B cell (primary cell): Measurements from ENCODE around the gene TAB3. TPM values are rescaled to one million over a fixed set of nuclear protein-coding genes. Genes with fewer than 3 reads are reported as not detected.

Experiments
- ATAC-seq: fragments of 200-7000 bp; cut with Tn5 transposase; one replicate; pipeline ENCODE4 v1.10.0; 2021; ENCODE audit warnings: low read depth, mild to moderate bottlenecking, moderate number of reproducible peaks, moderate library complexity
- CTCF ChIA-PET: fragments of 350-600 bp; sonication (Branson Sonifier 250); formaldehyde crosslinking; loops from one replicate; lab custom pipeline; 2021; ENCODE audit warnings: antibody characterized with exemption, inconsistent platforms; lab: Charles Lee
- POLR2A ChIA-PET: fragments of 350-600 bp; sonication (Branson Sonifier 250); formaldehyde crosslinking; loops from one replicate; lab custom pipeline; 2021; ENCODE audit warnings: antibody characterized with exemption; lab: Charles Lee
- DNase-seq: peaks from one replicate; pipeline ENCODE4 v3.0.0; 2013
- H2AFZ ChIP-seq: 2 replicates; pipeline ENCODE4 v1.6.1; 2012; ENCODE audit warnings: mild to moderate bottlenecking, low read depth, low read length; ENCODE audit not compliant: insufficient read depth, poor library complexity, severe bottlenecking
- H3K27ac ChIP-seq, 2 donors: 1 replicate in 1 of 2; 2 replicates in 1 of 2; pipeline ENCODE4 v1.5.1; 2012 to 2013; ENCODE audit warnings: low read length in 2 of 2, mild to moderate bottlenecking in 2 of 2, moderate library complexity in 1 of 2
- H3K27me3 ChIP-seq, 4 experiments: fragments of 200-600 bp in 1 of 4; sonication (generic) in 1 of 4; replicated peaks in 1 of 4; 1 replicate in 2 of 4; 2 replicates in 2 of 4; pipeline versions ENCODE4 v1.6.1 to v1.7.0; 2013 to 2016; ENCODE audit warnings: low read length in 3 of 4, mild to moderate bottlenecking in 2 of 4, mixed read lengths in 1 of 4, moderate library complexity in 1 of 4; ENCODE audit not compliant: insufficient read depth in 4 of 4, control insufficient read depth in 3 of 4; ENCODE audit errors: control extremely low read depth in 1 of 4
- H3K36me3 ChIP-seq, 2 experiments: replicated peaks in 1 of 2; 1 replicate in 1 of 2; 2 replicates in 1 of 2; pipeline versions ENCODE4 v1.6.1 to v1.7.1; 2013; ENCODE audit warnings: low read length in 1 of 2; ENCODE audit not compliant: insufficient read depth in 2 of 2, control insufficient read depth in 1 of 2; ENCODE audit errors: control extremely low read depth in 1 of 2, extremely low read depth in 1 of 2
- H3K4me1 ChIP-seq, 2 donors: fragments of 200-600 bp in 1 of 2; sonication (generic) in 1 of 2; 1 replicate in 1 of 2; 2 replicates in 1 of 2; pipeline versions ENCODE4 v1.5.1 to v1.6.1; 2013 to 2017; ENCODE audit warnings: low read length in 2 of 2; ENCODE audit not compliant: control insufficient read depth in 2 of 2, insufficient read depth in 2 of 2
- H3K4me2 ChIP-seq: replicated peaks from 2 replicates; pipeline ENCODE3; 2012; ENCODE audit warnings: mild to moderate bottlenecking, low read depth, low read length; ENCODE audit not compliant: poor library complexity, severe bottlenecking
- H3K4me3 ChIP-seq, 5 experiments: fragments of 200-600 bp in 1 of 5; sonication (generic) in 1 of 5; 1 replicate in 3 of 5; 2 replicates in 2 of 5; pipeline versions ENCODE4 v1.5.1 to v1.7.0; 2011 to 2016; ENCODE audit warnings: low read length in 4 of 5, mild to moderate bottlenecking in 4 of 5, low read depth in 2 of 5, control low read depth in 1 of 5, moderate library complexity in 1 of 5; ENCODE audit not compliant: insufficient read depth in 1 of 5; ENCODE audit errors: control extremely low read depth in 1 of 5, extremely low read depth in 1 of 5
- H3K79me2 ChIP-seq: fragments of 200-600 bp; sonication (generic); one replicate; pipeline ENCODE4 v1.6.0; 2016; ENCODE audit warnings: low read length; ENCODE audit not compliant: control insufficient read depth, insufficient read depth
- H3K9ac ChIP-seq: fragments of 200-600 bp; sonication (generic); 2 replicates; pipeline ENCODE4 v1.6.1; 2017; ENCODE audit warnings: mild to moderate bottlenecking, low read length, moderate library complexity
- H3K9me3 ChIP-seq, 3 donors: one replicate each; pipeline versions ENCODE4 v1.6.1 to v1.7.1; 2013; ENCODE audit warnings: low read length in 2 of 3; ENCODE audit not compliant: control insufficient read depth in 2 of 3, insufficient read depth in 1 of 3; ENCODE audit errors: control extremely low read depth in 1 of 3
- H4K20me1 ChIP-seq: 2 replicates; pipeline ENCODE4 v1.6.0; 2012; ENCODE audit warnings: mild to moderate bottlenecking, low read length; ENCODE audit not compliant: insufficient read depth, control insufficient read depth, poor library complexity, severe bottlenecking
- H3K27ac Mint-ChIP-seq: one replicate; pipeline ENCODE4 v1.8.0; 2021; ENCODE audit warnings: mixed read lengths
- H3K27me3 Mint-ChIP-seq: one replicate; pipeline ENCODE4 v1.8.0; 2021; ENCODE audit warnings: mixed read lengths
- H3K4me1 Mint-ChIP-seq: one replicate; pipeline ENCODE4 v1.8.0; 2021; ENCODE audit warnings: mixed read lengths
- H3K4me3 Mint-ChIP-seq: one replicate; pipeline ENCODE4 v1.8.0; 2021; ENCODE audit warnings: mixed read lengths
- H3K9me3 Mint-ChIP-seq: one replicate; pipeline ENCODE4 v1.8.0; 2022; ENCODE audit warnings: mixed read lengths; ENCODE audit not compliant: insufficient read depth
- EZH2 ChIP-seq: IDR thresholded peaks from 2 replicates; pipeline ENCODE4 v1.6.1; 2012; ENCODE audit warnings: borderline replicate concordance, low read depth, mild to moderate bottlenecking, moderate library complexity, low read length; ENCODE audit not compliant: insufficient read depth, poor library complexity, severe bottlenecking
- WGBS: methylation state at CpG from one replicate; pipeline ENCODE4 v1.1.5; 2013; ENCODE audit warnings: missing lambda C conversion rate; ENCODE audit not compliant: insufficient coverage; 5-methylcytosine and 5-hydroxymethylcytosine counted together
- intact Hi-C: fragments of 100-400 bp; cut with micrococcal nuclease; formaldehyde crosslinking; loops from one replicate; pipeline ENCODE4 v1.10.0; 2022
- polyA minus RNA-seq: library from RNA; depleted of rRNA, polyadenylated mRNA; stranded (reverse); fragments of >200 nt; gene quantifications from 2 replicates; pipeline ENCODE4 v1.2.3, GENCODE V29; 2012
- polyA plus RNA-seq: library from polyadenylated mRNA; depleted of rRNA; stranded (reverse); fragments of >200 nt; gene quantifications from 2 replicates; pipeline ENCODE4 v1.2.3, GENCODE V29; 2012
- total RNA-seq, 2 donors: library from RNA; stranded (reverse); fragments of 120-200 nt in 1 of 2; gene quantifications; 1 replicate in 1 of 2; 2 replicates in 1 of 2; pipeline versions ENCODE4 v1.2.3 to v1.2.4, GENCODE V29; 2013 to 2022
- TF ChIP-seq, protein P1 (sequence below): fragments of 200-600 bp; IDR thresholded peaks from one replicate; pipeline ENCODE4 v1.8.0; 2022; ENCODE audit warnings: antibody characterized with exemption, mild to moderate bottlenecking

The TAB3 gene, protein sequence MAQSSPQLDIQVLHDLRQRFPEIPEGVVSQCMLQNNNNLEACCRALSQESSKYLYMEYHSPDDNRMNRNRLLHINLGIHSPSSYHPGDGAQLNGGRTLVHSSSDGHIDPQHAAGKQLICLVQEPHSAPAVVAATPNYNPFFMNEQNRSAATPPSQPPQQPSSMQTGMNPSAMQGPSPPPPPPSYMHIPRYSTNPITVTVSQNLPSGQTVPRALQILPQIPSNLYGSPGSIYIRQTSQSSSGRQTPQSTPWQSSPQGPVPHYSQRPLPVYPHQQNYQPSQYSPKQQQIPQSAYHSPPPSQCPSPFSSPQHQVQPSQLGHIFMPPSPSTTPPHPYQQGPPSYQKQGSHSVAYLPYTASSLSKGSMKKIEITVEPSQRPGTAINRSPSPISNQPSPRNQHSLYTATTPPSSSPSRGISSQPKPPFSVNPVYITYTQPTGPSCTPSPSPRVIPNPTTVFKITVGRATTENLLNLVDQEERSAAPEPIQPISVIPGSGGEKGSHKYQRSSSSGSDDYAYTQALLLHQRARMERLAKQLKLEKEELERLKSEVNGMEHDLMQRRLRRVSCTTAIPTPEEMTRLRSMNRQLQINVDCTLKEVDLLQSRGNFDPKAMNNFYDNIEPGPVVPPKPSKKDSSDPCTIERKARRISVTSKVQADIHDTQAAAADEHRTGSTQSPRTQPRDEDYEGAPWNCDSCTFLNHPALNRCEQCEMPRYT
- 24.4 and 26.5 TPM in 2 replicates for total RNA-seq
- total RNA-seq (2013) = 16.6 TPM
- polyA plus RNA-seq = 11.4 and 16.3 TPM in 2 replicates
- polyA minus RNA-seq = 6.7 and 9.8 TPM in 2 replicates

- H2AFZ ChIP-seq = peak within 1 kb of the TSS; percentile 68
- intact Hi-C loops = loop anchor here (1.0 to 10.0 kb wide), 4 partner anchors 75 to 335 kb away; partner anchors contain the start of genes GK and TASL
- Mint-ChIP-seq H3K4me3 (peak within 1 kb of the TSS; percentile 95), H3K9me3 (no peaks in the 10 kb centered on the region), H3K27ac (peak within 1 kb of the TSS; percentile 95), H3K27me3 (no peaks in the 10 kb centered on the region), H3K4me1 (peaks cover 30% of the 10 kb centered on the region)
- peak within 1 kb of the TSS; percentile 75 for H3K4me2 ChIP-seq
- TF ChIP-seq EZH2 = no peak
- TF ChIP-seq, protein P1, sequence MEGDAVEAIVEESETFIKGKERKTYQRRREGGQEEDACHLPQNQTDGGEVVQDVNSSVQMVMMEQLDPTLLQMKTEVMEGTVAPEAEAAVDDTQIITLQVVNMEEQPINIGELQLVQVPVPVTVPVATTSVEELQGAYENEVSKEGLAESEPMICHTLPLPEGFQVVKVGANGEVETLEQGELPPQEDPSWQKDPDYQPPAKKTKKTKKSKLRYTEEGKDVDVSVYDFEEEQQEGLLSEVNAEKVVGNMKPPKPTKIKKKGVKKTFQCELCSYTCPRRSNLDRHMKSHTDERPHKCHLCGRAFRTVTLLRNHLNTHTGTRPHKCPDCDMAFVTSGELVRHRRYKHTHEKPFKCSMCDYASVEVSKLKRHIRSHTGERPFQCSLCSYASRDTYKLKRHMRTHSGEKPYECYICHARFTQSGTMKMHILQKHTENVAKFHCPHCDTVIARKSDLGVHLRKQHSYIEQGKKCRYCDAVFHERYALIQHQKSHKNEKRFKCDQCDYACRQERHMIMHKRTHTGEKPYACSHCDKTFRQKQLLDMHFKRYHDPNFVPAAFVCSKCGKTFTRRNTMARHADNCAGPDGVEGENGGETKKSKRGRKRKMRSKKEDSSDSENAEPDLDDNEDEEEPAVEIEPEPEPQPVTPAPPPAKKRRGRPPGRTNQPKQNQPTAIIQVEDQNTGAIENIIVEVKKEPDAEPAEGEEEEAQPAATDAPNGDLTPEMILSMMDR = no peak
- POLR2A ChIA-PET = interaction anchor here (0.6 kb wide), 1 partner anchor 361 kb away, joined by 3 read pairs; no protein-coding TSS in a partner anchor
- peak within 1 kb of the TSS; percentile 70 for H3K9ac ChIP-seq
- no peaks in the 10 kb centered on the region for H3K36me3 ChIP-seq
- no peaks in the 10 kb centered on the region for H4K20me1 ChIP-seq
- H3K4me1 ChIP-seq = peaks cover 0 to 10% of the 10 kb centered on the region in 2 donors
- H3K27ac ChIP-seq = peak within 1 kb of the TSS; percentile 57 to 76
- DNase-seq = peak; percentile 95
- peak within 1 kb of the TSS; percentile 46 to 80 (median 71) for H3K4me3 ChIP-seq
- CTCF ChIA-PET = no interaction called here
- no peaks in the 10 kb centered on the region for H3K9me3 ChIP-seq
- under 1% methylated on average over 44 of the region's 62 CpGs for whole genome bisulfite sequencing
- H3K27me3 ChIP-seq = no peaks in the 10 kb centered on the region
- ATAC-seq = peak; percentile 92
- peaks cover 42% of the 10 kb centered on the region for H3K79me2 ChIP-seq
Measured at GRCh38 chrX:30889147-30890140, at the start of gene TAB3. Gene TAB3 (minus strand): TSS chrX:30889254. CDS start chrX:30859588, 29,666 bp downstream.
